ENCODE measurements around the gene CTNNBL1.

DNA sequence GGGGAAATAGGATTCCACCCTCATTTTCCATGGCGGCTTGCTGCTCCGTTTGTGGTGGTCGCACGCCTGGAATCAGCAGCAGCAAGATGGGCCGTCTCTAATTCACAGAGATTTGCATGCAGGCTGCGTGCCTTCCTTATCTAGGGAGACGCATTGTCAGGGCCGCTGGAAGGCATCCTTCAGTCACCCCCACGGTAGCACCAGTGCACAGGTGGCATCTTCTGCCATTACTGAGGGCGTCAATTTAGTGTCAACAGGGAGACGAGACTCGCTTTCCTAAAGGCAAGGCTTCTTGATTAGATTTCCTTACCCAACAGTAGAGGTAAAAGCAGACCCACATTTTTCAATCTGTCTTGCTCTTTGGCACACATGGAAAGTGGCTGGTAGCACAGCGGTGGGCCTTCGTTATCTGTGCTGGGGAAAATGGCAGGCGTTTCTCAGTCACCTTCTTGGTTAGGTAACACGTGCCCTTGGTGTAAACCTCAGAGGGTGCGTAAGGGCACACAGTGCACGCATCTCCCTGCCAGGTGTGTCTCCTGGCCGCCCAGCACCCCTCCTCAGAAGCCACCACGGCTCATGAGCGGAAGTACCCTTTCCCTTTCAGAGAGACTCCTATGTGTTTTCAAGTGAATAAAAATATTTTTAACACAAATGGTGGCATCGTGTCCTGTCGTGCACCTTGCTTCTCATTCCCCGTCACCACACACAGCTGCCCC lies 181.8 kb downstream of the CTNNBL1 start:
- TF ChIP-seq CTCF (IDR thresholded peaks at IDR 0.05; ENCODE audit: insufficient read depth, low read depth, low read length) (no peak), EZH2 (IDR thresholded peaks at IDR 0.05; ENCODE audit: insufficient read depth, low read length) (no peak)
